Erythroblast (primary cell): Measurements from ENCODE around the gene FLT1.

Experiments used
- GATA1 ChIP-seq: IDR thresholded peaks from 2 replicates; pipeline ENCODE4 v1.6.1; 2011; ENCODE audit warnings: low read depth, mild to moderate bottlenecking, control low read depth, low read length, moderate library complexity
- POLR2A ChIP-seq: IDR thresholded peaks from 2 replicates; pipeline ENCODE4 v1.6.1; 2011; ENCODE audit warnings: mild to moderate bottlenecking, low read length

DNA sequence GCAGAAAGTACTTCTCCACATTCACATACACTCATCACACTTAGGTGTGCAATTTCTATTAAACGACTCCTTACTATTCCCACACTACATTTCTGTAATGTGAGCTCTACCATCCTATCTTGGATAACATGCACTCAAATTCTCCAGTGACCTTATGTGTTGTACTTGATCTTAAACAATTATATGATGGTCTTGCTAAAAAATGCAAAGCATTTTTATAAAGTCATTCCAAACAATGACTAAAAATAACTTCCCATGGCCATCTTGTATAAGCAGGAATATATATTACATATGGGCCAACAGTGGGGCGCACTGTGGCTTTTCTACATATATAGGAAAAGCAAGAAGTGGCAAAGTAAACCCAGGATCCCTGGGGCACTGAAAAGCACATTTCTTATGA is 155.5 kb downstream of the FLT1 start:
- TF ChIP-seq POLR2A (no peak), GATA1 (no peak)
